ENCODE data around the gene CLEC4C. TPM values are rescaled to one million over a fixed set of nuclear protein-coding genes. Genes with fewer than 3 reads are reported as not detected.

Gene CLEC4C
- total and polyA plus RNA-seq, 9 donors, result 0.09 TPM; not detected in 8

- H3K27me3 ChIP-seq (ENCODE audit: control insufficient read depth, insufficient read depth, low read length), result no peaks in the 10 kb centered on the region
- DNase-seq, result no peak
- H3K4me1 ChIP-seq (ENCODE audit: control insufficient read depth, insufficient read depth, low read length), result peaks cover 4% of the 10 kb centered on the region
- no CpG with 5 or more reads among the region's 3 CpGs for WGBS (ENCODE audit: insufficient coverage)
- H3K4me3 ChIP-seq (ENCODE audit: low read length), result no peak overlapping the region
- H3K9me3 ChIP-seq (replicated peaks; ENCODE audit: control insufficient read depth, low read depth, low read length), result no peaks in the 10 kb centered on the region
- no peak overlapping the region for H3K27ac ChIP-seq (ENCODE audit: low read length)
- H3K36me3 ChIP-seq (ENCODE audit: control insufficient read depth, insufficient read depth, low read length), result no peaks in the 10 kb centered on the region
These were observed 52.5 kb downstream of the CLEC4C start for GRCh38 chr12:7694556-7695236.

- Histone ChIP-seq H3K9me3 (replicated peaks; ENCODE audit: control insufficient read depth, low read depth, low read length) (no peaks in the 10 kb centered on the region), H3K4me1 (ENCODE audit: control insufficient read depth, insufficient read depth, low read length) (peaks cover 4% of the 10 kb centered on the region), H3K27me3 (ENCODE audit: control insufficient read depth, insufficient read depth, low read length) (no peaks in the 10 kb centered on the region), H3K4me3 (ENCODE audit: low read length) (no peak overlapping the region), H3K27ac (ENCODE audit: low read length) (no peak overlapping the region), H3K36me3 (ENCODE audit: control insufficient read depth, insufficient read depth, low read length) (no peaks in the 10 kb centered on the region)
- WGBS (ENCODE audit: insufficient coverage), result 90% methylated on average over 6 of the region's 6 CpGs
- peak; percentile 29 for DNase-seq
These were observed 53.4 kb downstream of the CLEC4C start for GRCh38 chr12:7693793-7694192.

- Histone ChIP-seq H3K9me3 (replicated peaks; ENCODE audit: control insufficient read depth, low read depth, low read length) (no peaks in the 10 kb centered on the region), H3K27ac (ENCODE audit: low read length) (no peak overlapping the region), H3K36me3 (ENCODE audit: control insufficient read depth, insufficient read depth, low read length) (no peaks in the 10 kb centered on the region), H3K4me1 (ENCODE audit: control insufficient read depth, insufficient read depth, low read length) (no peaks in the 10 kb centered on the region), H3K27me3 (ENCODE audit: control insufficient read depth, insufficient read depth, low read length) (no peaks in the 10 kb centered on the region), H3K4me3 (ENCODE audit: low read length) (no peak overlapping the region)
- DNase-seq, result no peak
- WGBS (ENCODE audit: insufficient coverage), result 63% methylated on average over 1 of the region's 2 CpGs
These were observed 65.6 kb downstream of the CLEC4C start for GRCh38 chr12:7681535-7681934.

Other genes starting within 250 kb of the CLEC4C start
- 6.9 TPM for gene CD163, start 243.6 kb downstream of the CLEC4C start, total RNA-seq
- 10 to 100 TPM; 13.2 to 25.7 (median 18.2) TPM for gene CD163, start 243.6 kb downstream of the CLEC4C start, polyA plus RNA-seq (ENCODE audit: insufficient read depth in 1 of 8, insufficient read length in 8 of 8, low replicate concordance in 1 of 8)
- gene APOBEC1, start 81.5 kb downstream of the CLEC4C start, total RNA-seq, result not detected
- gene APOBEC1, start 81.5 kb downstream of the CLEC4C start, polyA plus RNA-seq (ENCODE audit: insufficient read depth in 1 of 8, insufficient read length in 8 of 8, low replicate concordance in 1 of 8), result 1 to 10 TPM in 1 of 8 donors, under 1 TPM in 1, not detected in 6; 0.21 to 1.5 TPM
- not detected for gene GDF3, start 51.6 kb downstream of the CLEC4C start, total RNA-seq
- gene GDF3, start 51.6 kb downstream of the CLEC4C start, polyA plus RNA-seq (ENCODE audit: insufficient read depth in 1 of 8, insufficient read length in 8 of 8, low replicate concordance in 1 of 8), result under 1 TPM in 2 of 8 donors, not detected in 6; 0.15 to 0.21 TPM
- gene DPPA3, start 35.9 kb downstream of the CLEC4C start, total RNA-seq, result not detected
- gene DPPA3, start 35.9 kb downstream of the CLEC4C start, polyA plus RNA-seq (ENCODE audit: insufficient read depth in 1 of 8, insufficient read length in 8 of 8, low replicate concordance in 1 of 8), result not detected
- gene NANOGNB, start 17.8 kb upstream of the CLEC4C start, total RNA-seq, result not detected
- gene NANOGNB, start 17.8 kb upstream of the CLEC4C start, polyA plus RNA-seq (ENCODE audit: insufficient read depth in 1 of 8, insufficient read length in 8 of 8, low replicate concordance in 1 of 8), result under 1 TPM in 1 of 8 donors, not detected in 7; 0.61 TPM
- gene NANOG, start 42.0 kb upstream of the CLEC4C start, total RNA-seq, result 0.04 TPM
- gene NANOG, start 42.0 kb upstream of the CLEC4C start, polyA plus RNA-seq (ENCODE audit: insufficient read depth in 1 of 8, insufficient read length in 8 of 8, low replicate concordance in 1 of 8), result under 1 TPM in 6 of 8 donors, not detected in 2; 0.04 to 0.22 (median 0.10) TPM
- gene SLC2A14, start 125.5 kb upstream of the CLEC4C start, total RNA-seq, result 0.22 TPM
- gene SLC2A14, start 125.5 kb upstream of the CLEC4C start, polyA plus RNA-seq (ENCODE audit: insufficient read depth in 1 of 8, insufficient read length in 8 of 8, low replicate concordance in 1 of 8), result 1 to 10 TPM in 1 of 8 donors, under 1 TPM in 4, not detected in 3; 0.08 to 1.5 (median 0.25) TPM
- gene SLC2A3, start 188.8 kb upstream of the CLEC4C start, total RNA-seq, result 47.3 TPM
- 10 to 100 TPM in 6 of 8 donors, 1 to 10 TPM in 2; 7.5 to 42.5 (median 14.4) TPM for gene SLC2A3, start 188.8 kb upstream of the CLEC4C start, polyA plus RNA-seq (ENCODE audit: insufficient read depth in 1 of 8, insufficient read length in 8 of 8, low replicate concordance in 1 of 8)